Measurements from ENCODE around the gene PCYT2.
"Not testable (repeated sequence)": the region's sequence is repeated elsewhere in the genome, so short reads cannot be mapped to it uniquely, and the experiment has no call there.

The PCYT2 gene

DNA sequence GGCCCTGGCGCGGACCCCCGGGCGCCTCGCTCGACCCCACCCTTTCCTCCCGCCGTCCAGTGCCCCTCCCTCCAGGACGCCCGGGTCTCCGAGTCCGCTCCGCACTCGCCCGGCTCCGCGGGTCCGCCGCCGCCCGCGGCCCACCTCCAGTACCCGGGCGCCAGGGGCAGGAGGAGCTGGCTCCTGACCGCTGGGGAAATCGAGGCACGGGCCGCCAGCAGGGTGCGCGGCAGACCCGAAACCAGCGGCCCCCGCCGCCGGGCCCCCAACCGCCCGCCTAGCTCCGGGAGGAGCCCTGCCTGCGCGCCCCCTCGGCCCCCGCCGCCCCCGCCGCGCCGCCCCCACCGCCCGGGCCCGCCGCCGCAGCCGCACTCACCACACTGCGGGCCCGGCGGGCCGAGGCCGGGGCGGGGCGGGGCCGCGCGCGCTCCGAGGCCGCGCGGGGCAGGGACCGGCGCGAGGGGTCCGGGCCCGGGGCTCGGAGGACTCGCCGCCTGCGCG is 16.0 kb upstream of the PCYT2 start:
- no peak for DNase-seq

DNA sequence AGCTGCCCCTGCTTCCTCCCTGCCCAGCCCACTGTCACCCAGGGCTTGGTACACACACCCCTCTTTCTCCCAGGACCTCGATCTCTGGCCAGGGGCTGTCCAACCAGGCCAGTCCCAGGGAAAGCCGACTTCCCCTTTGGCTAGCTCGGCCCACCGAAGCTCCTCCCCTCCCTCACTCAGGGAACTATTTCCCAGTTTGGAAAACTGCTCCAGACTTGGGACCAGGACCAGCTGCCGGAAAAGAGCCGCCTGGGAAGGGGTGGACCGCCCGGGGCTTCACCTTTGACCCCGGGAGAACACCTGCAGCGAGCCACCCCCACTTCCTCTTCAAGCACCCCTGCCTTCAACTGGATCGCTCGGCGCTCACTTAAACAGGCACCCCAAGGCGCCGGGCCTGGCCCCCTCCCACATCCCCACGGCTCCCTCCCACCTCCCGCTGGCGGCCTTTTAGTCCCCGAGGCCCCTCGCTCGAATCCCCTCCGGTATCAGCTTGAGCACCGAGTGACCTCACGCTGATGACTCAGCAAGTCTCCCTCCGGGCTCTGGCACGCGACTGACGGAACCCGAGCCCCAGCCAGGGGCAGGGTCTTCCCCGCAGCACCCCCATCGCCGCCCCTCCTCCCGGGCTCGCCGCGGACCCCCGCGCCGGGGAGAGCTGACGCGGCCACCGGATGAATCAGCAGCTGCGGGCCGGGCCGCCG is 15.4 kb upstream of the PCYT2 start:
- DNase-seq = peak; percentile 84

DNA sequence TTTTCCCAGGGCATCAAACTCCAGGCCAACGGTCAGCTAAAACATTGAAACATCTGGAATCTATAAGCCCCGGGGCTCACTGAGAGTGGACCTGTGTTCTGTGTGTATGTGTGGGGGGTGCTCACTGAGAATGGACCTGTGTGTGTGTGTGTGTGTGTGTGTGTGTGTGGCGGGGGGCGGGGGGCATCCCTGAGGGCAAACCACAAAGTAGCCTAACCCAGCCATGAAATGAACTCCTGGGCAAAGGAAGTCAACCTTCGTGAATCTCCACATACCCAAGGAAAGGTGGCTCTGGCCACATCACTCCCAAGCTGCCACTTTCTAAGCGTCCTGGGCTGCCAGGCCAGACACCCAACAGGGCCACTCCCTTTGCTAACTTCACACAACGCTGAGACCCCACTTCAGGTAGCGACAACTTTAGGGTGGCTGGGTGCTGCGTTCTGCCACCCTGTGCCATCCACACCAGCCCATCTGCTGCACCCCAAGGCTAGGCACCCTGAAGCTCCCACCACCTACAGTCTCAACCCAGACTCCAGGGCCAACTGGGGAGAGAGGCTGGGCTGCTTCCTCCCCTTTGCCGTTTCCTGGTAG is 14.8 kb upstream of the PCYT2 start:
- no peak for DNase-seq

DNA sequence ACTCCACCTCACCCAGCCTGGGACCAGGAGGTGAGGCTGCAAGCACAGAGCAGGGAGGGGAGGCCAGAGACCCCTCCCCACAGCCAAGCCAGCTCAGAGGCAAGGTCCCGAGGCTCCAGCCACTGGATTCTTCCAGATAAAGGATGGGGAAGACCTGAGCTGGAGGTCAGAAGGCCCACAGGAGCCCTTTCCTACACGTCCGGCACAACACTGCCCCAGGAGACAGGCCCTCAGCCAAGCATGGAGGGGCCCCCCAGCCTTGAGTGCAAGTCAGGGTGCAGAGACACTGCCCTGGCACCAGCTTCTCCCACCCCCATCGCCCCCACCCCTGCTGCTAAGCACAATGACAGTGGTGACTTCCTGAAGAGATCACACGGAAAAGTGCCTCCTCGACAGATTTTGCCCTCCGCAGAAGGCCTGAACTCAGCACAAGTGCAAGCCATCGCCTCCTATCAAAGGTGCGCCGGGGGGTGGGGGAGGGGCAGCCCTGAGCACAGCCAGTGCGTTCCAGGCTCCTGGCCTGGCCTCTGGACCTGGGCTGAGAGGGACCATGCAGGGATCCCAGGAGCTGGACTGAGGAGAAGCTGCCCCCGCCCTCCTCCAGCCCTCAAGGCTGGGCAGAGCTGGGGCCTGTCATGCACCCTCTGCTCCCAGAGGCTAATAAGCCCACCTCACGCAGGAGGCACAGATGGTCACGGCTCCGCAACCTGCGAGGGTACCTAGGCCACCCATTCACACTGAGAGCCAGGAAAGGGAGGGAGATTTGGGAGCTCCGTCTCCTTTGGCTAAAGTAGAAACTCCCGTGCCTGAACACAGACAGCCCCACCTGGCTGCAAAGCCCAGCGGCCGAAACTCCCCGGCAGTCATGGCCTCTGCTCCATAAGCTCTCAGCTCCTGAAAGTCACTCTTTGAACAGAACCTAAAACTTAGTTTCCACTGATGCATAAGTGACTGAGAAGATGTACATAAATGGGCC is 13.6 kb upstream of the PCYT2 start:
- no peak for DNase-seq

DNA sequence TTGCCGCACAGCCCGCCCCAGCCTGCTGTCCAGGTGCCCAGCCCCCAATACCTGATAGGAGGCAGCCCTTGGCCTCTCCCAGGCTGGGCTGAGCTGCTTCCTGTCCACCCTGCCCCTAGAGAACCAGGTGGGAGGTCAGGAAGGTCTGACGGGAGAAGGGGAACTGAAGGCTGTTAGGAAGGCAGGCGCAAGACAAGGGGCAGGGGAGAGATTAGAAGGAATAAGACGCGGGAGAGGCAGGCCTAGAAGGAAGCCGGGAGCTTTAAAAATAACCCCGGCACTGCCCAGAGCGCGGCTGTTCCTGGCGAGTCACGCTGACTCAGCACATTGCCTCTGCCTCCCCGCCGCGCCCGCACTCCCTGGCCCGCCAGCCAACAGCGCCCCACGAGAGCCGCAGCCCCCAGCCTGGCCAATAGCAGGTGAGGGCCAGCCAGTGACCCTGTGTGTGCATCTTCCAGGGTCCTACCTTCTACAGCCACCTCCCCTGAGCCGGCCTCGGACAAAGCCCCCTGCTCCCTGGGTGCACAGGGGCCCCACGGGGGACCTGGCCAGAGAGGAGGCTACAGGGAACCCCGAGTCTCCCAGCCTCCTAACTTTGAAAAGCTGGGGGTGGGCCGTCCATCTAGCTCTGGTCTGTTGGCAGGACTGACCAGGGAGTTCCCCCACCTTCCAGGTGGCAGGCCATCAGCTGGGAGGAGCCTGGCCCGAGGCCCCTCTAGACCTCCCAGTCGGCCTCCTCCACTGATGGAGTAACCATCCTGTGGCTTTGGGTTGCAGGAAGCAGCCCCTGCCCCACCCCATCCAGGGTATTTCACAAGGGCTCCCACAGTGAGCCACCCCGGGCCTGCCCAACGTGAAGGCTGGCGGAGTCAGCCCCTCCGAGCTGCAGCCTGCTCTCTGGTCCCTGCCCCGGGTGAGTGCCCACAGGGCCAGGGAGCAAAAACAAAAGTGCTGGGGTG is 12.4 kb upstream of the PCYT2 start:
- peak; percentile 74 for DNase-seq

DNA sequence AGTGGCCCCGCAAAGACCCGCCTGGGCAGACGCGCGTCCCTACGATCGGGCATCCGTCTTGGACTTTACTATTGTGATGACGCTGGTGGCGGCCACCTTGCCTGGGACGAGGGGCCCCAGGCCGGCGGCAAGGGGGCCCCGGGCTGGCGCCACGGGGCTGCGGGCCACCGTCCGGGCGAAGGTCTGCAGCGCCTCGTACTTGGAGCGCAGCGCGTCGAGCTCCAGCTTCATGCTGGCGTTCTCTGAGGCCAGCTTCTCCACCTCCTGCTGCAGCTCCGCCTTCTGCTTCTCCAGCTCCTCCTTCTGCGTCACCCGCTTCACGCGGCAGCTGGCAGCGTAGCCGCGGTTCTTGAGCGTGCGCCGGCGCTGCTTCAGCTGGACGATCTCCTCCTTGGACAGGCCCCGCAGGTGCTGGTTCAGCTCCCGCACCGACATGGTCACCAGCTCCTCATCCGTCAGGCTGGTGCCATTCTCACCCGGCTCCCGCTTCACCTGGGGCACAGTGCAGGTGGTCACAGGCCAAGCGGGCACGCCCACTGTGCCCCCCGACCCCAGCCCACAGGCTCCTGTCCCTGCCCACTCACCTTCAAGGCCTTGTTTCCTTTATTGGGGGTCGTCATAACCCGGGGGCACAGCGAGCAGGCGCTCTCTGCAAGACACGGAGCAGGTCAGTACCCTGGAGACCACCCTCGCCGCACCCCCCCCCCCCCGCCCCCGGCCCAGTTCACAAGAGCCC is 11.5 kb upstream of the PCYT2 start:
- DNase-seq = no peak

DNA sequence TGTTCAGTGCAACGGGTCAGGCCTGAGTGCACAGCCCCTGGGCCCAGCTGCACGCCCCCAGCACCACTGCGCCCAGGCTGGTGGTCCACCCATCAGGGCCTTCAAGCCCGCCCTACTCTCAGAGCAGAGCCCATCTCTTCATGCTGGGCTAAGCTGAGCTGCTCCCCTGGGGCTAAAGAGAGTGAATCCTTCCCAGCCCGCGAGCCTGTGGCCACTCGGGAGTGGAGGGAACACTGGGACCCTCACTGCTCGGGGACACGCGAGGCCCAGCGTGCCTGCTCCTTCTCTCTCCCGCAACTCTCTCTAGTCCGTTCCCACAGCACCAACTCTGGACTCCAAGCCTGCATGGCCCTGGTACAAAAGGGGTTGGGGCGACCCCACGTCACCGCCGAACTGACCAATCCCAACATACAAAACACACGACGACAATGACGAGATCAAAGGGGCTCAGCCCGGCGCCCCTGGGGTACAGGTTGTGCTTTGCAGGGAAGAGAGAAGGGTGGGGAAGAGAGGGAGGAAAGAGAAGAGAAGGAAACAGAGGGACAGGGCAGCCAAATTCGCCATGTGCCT is 10.9 kb upstream of the PCYT2 start:
- no peak for DNase-seq

DNA sequence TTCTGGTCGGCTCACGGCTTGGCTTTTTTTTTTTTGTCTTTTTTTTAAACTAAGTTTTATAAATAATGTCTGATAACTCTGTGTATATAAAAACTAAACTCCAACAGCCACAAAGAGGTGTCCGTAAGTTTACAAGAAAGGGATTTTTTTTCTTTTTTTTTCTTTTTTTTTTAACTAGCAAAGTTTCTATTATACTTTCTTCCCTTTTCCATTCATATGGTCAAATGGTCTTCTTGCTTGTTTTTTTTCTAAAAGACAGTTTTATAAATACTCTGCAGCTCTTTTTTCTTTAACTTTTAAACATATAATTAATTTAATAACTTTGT is 10.3 kb upstream of the PCYT2 start:
- DNase-seq = no peak

DNA sequence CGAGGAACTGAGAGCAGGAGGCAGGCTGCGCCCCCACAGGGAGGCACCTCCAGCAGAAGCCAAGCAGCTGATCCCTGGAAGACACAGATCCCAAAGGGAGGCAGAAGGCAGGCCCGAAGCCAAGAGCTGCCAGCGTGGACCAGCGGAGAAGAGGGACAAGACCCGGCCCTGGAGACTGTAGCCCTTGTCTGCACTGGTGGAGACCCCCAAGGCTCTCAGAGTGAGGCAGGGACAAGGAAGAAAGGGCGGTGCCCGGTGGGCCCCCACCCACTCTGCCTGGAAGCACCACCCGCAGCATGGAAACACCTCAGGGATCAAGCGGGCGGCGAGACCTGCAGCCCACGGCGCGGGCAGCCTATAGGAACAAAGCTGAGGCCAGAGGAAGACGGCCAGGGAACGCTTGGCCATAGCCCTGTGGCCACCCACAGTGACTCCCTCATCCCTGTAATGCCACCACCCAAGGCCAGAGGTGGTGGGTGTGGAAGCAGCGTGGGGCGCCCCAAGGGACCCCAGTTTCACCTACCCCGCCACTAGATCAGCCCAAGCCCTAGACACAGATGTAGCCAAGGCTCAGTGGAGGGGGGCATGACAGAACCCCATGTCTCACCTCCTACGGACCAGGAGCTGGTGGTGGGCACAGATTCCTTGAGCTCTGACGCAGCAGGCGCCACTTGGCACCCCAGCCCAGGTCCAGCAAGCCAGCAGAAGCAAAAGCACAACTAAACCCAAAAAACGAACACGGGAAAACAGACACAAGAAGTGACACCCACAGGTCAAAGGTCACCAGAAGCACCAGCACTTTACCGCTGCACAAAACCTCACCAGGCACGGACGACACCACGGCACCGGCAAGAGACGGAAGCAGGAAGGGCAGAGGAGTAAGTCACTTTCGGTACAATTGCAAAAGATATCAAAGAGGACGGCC is 9.7 kb upstream of the PCYT2 start:
- no peak for DNase-seq

DNA sequence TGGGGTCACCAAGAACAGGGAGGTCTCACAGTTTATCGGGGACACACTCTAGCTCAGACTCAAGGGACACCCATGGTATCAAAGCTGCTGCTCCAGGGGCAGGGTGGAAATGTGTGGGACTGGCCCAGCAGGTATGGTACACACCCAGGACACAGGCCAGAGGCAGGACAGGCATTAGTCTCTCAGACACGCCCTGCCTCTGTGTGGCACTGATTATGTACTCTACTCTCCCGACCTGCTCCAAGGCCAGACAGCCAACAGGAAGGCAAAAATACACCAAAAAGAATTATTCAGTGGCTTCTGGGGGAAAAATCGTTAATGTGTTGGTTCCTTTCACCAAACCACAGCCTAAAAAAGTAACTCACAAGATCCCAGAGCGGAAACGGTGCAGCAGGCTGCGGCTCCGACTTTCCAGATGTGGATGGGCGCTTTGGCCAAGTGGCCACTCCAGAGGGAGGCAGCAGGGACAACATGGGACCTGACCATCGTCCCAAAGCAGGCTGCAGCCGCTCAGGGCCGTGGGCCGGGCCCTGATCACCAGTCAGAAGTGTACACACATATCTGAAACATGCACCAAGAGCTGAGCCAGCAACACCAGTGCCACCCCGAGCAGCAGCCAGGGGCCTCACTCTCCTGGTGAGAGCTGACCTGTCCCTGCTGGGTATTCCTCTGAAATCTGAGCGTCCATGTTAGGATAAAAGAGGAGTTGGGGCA is 7.8 kb upstream of the PCYT2 start:
- DNase-seq = no peak

DNA sequence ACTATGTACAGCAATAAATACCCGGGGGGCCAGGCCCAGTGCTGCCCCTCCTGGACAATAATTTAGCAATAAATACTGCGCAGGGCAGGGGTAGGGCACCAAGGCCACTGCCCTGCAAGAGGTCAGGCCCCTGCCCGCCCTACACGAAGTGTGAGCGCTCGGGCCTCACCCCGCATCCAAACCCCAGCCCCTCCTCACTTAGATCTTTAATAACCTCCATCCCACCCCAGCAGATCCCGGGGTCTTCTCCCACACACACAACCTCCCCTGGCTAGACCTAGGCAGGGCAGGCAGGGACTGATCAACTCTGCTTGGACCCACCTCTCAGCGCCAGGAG is 7.1 kb upstream of the PCYT2 start:
- not testable (repeated sequence) for DNase-seq

DNA sequence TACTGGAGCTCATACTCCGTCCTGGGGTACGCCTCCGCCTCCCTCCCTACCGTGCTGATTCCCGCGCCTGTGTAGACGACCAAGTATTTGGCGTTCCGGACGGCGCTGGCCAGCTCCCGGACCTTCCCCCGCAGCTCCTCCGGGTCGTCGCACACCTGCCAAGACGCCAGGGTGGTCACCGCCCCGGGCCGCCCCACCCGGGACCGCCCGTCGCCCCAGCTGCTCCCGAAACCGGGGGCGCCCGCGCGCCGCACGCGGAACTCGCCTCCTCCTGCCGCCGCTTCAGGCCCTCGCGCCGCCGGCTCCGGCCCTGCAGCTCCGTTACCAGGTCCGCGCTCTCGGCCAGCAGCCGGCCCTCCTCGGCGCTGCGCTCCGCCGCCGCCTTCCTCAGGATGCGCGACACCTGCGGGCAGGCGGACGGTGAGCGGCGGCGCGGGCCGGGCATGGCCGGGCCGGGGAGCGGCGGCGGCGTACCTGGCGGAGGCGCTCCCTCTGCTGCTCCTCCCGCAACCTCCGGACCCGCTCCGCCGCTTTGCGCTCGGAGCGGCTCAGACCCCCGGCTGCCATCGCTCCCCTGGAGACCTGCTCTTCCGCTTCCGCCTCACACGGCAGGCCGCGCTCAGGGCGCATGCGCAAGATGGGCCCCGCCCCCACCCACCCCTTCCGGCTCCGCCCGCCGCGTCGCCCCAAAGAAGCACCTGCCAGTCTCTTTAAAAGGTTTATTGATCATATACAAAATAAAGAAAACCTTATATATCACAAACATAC is 6.5 kb upstream of the PCYT2 start, which contains the start of gene SIRT7:
Gene SIRT7, minus strand, starts transcription at position 612 of the 768 bp plus-strand sequence. Its CDS starts 45 bp downstream, at position 567.
- peak; percentile 64 for DNase-seq

DNA sequence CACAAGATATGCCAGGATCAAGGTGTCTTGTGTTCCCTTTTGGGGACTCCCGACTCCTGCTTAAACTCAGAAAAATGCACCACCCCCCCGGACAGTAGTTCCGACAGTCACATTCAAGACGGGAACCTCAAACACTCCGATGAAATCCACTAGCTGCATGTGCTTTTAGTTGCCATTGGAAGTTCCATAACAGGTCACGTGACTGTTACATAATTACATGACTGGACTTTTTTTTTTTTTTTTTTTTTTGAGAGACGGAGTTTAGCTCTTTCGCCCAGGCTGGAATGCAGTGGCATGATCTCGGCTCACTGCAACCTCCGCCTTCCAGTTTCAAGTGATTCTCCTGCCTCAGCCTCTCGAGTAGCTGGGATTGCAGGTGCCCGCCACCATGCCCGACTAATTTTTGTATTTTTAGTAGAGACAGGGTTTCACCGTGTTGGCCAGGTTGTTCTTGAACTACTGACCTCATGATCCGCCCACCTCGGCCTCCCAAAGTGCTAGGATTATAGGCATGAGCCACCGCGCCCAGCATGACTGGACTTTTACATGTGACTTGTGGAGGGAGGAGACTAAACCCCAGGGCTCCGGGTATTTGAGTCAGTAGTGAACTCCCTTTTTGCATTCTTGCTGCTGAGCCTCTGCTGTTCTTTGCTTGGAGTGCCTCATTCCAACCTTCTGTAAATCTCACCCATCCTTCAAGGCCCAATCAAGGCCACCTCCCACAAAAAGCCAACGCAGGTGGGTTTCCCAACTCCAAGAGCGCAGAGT is 5.2 kb upstream of the PCYT2 start:
- peak; percentile 62 for DNase-seq

DNA sequence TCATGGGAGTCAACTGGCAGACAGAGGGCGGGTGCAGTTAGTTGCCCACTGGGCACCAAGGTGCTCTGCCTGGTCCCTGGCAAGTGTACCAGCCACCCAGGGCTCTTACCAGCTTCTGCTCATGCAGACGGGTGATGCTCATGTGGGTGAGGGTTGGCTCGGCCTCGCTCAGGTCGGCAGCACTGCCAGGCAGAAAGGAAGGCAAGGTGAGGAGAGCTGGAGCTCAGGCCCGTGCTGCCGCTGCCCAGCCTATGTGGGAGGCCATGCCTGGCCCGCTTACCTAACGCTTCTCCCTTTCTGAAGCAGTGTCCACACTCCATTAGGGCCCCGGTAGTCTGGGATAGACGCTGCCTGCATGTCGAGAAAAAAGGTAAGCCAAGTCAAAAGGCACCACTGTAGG is 4.1 kb upstream of the PCYT2 start:
- DNase-seq = no peak

DNA sequence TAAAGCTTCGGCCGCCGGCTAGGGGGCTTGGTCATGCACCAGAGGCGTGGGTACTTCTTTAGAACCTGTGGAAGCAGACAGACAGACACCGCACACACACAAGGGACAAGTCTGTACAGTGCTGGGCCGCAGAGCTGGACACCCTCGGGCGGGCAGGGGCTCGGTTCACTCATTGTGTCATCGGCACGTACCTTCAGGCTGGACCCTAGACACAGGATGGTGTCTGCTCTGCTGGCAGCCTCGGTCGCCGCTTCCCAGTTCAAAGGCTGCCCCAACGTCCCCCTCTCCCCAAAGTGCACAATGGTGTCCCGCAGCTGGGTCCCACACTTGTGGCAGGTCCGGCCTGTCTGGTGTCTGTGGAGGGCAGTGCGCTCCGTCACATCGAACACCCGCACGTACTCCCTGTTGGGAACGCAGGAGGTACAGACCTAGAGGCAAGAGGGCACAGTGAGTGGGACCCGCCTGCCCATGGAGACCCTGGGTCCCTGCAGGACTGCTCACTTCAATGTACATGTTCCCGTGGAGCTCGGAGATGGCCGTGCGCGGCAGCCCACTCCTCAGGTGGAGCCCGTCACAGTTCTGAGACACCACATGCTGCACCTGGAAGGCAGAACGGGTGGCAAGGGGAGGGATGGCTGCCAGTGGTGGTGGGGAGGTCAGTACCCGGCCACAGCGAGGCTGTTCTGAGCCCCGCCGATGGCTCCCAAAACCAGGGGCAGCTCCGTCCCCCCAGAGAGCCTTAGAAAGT is 3.1 kb upstream of the PCYT2 start:
- DNase-seq = no peak

DNA sequence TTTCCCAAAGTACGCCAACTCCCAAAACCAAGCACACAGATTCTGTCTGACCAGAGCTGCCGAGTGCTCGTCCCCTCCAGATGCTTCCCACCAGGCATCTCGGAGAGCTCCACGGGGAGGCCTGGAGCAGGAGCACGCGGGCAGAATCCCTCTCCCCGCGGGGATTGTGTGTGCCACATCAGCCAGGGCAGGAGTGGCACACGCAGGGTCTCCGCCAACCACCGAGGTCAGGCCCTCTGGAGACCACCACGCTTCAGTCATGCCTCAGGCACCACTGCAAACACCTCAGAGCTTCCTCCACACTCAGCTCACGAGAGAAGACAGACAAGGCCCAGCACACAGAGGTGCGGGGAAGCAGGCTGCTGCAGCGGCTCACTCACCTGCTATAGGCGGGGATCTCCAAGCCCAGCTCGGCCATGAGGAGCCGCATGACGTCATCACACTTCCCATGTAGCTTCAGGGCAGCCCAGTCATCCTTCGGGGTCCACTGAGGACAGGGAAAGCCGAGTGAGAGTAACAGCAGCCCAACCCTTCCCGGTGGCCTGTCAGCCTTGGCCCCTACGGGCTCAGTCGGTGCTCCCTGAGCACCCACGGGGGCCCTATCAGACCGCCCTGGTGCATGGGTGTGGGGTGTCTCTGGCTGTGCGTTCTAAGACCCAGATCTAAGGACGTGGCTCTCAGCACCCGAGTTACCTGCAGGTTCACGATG is 2.3 kb upstream of the PCYT2 start:
- no peak for DNase-seq
